GM21825 (cell line): ENCODE data around the gene RPS3.
"Not testable (repeated sequence)": the region's sequence is repeated elsewhere in the genome, so short reads cannot be mapped to it uniquely, and the experiment has no call there.

Source experiments
- ATAC-seq: cut with Tn5 transposase; IDR thresholded peaks from one replicate; pipeline ENCODE4 v1.9.1; 2021; ENCODE audit warnings: mild to moderate bottlenecking, moderate library complexity; ENCODE audit not compliant: unreplicated experiment

RPS3 gene

DNA sequence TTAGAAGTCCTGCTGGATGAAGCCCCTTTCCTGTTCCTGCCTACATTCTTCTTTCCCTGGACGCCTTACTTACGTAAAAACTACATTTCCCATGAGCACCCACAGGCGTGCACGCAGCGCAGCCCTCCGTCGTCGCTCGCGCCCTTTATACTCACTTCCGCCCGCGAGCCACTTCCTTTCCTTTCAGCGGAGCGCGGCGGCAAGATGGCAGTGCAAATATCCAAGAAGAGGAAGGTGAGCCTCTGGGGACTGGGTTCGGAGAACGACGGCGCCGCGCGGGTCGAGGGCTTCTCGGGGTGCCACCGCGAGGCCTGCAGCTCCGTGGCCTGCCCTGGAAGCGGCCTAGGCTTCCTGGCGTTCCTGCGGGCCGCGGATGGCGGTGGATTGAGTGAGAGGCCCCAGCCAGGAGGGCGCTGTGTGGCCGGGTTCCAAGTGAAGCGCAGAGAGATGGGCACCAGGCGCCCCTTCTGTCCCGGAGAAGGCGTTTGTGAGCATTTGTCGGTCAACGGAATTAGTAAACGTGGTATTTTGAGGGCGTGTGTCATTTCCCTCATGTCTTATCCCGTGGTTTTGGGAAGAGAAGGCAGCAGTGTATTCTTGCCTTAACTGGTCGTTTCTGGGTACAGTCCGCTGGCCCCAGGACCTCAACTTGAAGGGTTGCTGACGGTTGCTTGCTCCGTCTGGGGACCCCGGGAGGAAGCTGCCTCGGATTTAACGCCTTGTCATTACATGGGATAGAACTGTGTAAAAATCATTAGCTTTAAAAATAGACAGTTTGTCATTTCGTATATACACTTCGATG is at the start of gene RPS3:
Gene RPS3, plus strand, starts transcription at position 175 of the 802 bp plus-strand sequence. Its CDS starts 30 bp downstream, at position 205.
- peak; percentile 86 for ATAC-seq

DNA sequence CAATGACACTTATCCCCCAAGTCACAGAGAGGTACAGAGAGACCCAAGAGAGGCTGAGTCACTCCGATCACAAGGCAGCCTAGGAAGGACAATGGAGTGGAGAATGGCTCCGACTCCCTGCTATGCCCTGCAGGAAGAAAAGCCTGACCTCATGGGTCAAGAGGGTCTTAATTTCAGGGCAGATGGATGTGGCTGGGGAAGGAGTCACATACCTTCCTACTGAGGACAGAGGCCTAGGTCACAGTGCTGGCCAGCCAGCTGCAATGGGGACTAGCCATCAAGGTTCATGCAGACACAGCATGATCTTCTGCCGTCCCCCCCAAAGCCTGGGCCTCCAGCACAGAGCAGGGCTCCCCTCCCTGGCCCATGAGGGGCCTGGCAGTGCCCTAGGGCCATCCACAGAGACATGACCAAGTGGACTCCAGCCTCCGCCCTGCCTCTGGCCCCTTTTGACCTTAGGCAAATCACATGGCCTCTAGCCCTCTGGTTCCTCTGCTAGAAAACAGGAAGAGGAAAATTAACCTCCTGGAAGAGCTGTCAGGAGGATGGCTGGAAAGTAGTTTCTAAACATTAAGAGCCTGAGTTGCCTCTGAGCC is 49.7 kb upstream of the RPS3 start:
- no peak for ATAC-seq

DNA sequence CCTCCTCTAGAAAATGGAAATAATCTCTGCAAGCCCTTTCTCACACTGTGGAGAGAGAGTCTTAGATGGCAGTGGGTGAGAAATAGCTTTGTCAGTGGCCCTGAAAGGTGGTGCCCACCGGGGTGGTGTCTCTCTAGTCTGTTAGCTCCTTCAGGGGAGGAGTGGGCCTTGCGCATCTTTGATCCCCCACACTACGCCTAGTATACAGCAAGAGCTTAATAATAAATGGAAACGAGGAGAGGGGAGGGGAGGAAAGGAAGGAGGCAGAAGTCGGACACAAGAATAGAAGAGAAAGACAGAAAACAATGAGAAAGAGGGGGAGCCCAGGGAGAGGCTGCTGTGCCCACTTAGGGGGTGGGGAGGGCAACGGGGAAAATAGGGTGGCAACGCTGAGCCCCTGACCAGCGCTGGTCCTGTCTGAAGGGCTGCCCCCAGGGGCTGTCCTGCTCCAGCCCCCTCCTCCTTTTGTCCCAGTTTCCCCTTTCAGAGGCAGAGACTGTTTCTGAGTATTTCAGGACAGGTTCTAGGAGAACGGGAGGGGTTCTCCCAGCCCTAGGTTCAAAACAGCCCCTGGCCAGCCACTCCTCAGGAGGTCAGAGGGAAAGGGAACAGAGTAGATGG is 49.1 kb upstream of the RPS3 start:
- ATAC-seq, result no peak

DNA sequence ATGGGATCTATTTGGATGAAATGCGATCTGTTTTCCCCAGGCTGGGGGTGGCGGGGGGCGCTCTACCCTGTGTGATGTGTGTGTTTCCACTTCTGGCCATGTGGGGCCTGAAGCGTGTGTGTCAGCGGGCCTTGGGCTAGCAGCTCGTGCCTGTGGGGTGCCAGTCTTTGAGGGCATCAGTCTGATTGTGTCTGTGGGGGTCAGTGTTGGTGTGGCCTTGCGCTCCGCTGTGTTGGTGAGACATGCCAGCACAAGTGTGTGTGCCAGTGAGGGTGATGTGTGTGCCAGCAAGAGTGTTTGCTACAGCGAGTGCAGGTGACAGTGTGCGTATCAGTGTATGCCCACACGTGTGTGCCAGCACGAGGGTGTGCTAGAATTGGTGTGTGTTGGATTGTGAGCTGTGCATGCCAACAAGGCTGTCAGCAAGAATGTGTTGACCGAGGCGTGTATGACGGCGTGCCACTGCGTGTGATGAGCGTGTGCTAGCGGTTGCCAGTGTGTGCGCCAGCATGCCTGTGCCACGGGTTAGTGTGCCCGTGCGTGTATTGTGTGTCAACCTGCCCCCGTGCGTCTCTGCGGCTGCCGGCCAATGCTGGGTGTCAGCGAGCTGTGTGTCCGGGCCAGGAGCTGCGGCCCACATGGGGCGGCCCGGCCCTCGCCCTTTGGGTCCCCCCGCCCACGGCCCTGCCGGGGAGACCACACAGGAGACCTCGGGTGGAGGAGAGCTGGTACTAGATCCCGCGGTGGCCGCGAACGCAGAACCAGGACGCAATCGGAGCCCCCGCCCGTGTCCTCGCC is 48.4 kb upstream of the RPS3 start:
- ATAC-seq, result no peak

DNA sequence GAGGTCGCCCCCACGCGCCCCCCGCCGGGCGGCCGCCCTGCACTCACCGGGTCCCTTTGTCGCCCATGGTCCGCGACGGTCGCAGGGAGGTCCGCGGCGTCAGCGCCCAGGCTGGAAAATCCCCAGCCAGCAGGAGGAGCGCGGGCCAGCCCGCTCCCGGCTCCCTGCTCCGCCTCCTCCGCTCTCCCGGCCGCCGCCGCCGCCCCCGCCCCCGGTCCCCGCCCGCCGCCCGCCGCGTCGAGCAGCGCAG is 47.9 kb upstream of the RPS3 start, which contains the start of gene ARRB1:
Gene ARRB1, minus strand, starts transcription at position 121 of the 250 bp plus-strand sequence. Its CDS starts 54 bp downstream, at position 67.
- ATAC-seq, result no peak

DNA sequence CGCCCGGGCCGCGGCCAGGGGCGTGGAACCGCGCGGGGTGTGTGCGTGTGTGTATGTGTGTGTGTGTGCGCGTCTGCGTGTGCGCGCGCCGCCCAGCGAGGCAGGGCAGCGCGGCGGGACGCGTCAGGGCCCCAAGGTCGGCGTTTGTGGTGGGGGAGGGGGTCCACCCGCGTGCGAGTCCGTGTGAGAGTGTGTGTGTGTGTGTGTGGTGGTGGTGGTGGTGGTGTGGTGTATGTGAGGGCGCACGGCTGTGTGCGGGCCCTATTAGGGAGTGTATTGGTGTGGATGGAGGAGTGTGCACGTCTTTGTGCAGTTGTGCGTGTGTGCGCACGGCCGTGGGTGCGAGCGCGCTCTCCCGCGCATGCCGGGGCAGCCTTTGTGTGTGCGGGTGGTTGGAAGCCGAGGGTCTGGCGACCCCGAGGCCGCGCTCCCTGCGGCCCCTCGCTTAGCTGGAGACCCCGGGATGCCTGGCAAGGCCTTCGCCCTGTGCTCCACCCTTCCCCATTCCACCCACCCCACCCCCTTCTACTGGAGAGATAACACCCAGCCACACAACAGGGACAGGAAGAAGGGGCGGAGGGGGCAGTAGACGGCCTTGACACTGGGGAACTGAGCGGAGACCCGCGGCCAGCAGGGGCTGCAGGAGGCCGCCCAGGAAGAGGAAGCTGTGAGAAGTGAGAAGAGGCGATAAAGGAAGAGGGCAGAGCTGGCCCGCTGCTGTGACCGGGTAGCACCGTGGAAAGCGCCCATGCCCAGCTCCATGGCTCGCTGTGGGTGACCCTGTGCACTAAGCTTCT is 47.3 kb upstream of the RPS3 start:
- ATAC-seq, result no peak

DNA sequence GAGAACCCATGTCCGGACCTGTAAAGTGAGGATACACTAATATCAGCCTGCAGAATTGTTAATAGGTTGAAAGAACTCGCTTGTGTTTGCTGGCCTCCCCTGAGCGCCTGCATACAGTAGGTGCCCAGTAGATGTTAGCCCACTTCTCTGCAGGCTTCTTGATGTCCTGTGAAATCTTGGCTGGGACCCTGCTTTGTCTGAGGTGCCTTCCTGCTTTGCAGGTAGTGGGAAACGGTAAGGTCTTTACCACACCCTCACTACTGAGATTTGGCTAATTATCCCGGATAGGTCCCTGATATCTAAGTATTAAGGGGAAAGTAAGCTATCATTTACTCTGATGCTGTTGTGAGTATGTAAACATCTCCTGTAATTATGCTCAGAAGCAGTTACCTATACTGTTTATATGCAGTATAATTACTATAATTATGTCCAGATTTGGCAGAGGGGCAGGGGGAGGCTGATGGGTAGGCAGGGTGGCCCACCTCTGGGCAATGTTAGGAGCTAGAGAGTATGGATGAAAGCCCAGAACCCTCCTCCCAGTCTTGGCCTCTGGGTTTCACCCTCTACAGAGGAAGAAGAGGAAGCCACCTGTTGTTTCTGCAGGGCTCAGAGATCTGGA is 46.6 kb upstream of the RPS3 start:
- ATAC-seq, result no peak

DNA sequence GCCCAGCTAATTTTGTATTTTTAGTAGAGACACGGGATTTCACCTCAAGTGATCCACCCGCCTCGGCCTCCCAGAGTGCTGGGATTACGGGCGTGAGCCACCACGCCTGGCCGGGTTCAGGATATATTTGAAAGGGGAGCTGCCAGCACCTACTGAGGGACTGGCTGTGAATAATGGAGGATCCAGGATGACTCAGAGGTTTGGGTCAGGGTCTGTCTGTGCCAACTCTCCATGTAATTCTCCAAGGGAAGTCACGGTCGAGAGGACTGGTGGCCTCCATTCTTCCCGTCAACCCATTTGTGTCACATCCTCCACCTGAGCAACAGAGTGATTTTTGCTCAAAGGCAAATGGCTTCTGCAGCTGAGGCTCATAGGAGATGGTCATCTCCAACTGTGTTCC is 44.3 kb upstream of the RPS3 start:
- no peak for ATAC-seq

DNA sequence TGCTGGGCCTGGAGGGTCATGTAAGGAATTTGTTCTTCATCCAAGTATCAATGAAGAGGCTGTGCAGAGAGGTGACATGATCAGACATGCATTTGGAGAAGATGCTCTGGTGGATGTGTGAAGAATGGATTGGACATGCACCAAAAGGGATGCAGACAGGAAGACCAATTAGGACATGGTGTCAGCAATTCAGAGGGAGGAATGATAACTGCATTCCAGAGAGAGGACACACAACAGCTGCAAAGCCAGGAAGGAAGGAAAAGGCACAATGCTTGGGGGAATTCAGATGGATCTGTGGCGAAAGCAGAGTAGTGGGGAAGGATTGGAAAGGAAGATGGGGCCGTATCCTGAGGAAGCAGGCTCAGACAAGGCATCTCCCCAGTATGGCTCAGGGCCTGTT is 42.7 kb upstream of the RPS3 start:
- no peak for ATAC-seq

DNA sequence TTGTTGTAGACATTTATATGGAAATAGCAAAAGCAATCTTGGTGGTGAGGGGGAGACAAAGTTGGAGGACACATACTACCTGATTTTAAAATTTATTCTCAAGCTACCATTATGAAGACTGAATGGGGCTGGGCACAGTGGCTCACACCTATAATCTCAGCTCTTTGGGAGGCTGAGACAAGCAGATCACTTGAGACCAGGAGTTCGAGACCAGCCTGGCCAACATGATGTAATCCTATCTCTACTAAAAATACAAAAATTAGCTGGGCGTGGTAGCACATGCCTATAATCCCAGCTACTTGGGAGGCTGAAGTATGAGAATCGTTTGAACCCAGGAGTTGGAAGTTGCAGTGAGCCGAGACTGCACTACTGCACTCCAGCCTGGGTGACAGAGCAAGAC is 37.0 kb upstream of the RPS3 start:
- ATAC-seq, result not testable (repeated sequence)

DNA sequence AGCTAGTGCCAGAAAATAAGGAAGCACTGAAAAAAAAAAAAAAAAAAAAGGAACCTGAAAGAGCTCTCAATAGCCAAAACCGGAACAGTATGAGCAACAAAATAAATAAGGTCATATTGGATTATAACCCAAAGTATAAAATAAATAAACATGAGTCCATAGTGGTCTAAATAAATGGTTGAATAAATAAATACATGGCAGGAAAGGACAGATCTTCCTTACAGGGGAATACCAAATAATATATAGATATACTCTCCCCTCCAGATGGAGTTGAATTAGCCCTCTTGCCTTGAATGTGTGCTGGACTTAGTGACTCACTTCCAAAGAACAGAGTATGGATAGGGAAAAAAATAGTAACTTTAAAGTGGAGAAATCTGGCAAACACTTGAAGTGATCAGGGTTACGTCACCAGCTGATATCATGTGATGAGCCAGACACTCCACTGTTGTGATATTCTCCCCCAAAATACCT is 33.6 kb upstream of the RPS3 start:
- no peak for ATAC-seq

DNA sequence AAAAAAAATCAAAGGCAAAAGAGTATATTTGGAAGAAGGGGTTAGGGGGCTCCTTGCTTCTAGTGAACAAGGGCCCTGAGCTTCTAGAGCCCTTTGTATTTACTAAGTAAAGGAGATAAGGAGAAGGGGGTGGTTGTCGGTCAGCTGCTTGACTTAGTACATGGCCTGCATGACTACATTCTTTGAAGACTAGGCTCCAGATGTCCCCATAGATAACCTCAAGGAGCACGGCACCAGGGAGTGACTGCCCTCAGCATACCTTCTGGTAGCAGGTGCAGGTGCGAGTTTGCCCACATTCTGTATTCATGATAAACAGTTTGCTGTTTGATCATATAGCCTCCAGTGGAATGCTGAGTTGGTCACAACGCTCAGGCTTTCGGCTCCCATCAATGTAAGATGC is 32.5 kb upstream of the RPS3 start:
- ATAC-seq, result not testable (repeated sequence)

DNA sequence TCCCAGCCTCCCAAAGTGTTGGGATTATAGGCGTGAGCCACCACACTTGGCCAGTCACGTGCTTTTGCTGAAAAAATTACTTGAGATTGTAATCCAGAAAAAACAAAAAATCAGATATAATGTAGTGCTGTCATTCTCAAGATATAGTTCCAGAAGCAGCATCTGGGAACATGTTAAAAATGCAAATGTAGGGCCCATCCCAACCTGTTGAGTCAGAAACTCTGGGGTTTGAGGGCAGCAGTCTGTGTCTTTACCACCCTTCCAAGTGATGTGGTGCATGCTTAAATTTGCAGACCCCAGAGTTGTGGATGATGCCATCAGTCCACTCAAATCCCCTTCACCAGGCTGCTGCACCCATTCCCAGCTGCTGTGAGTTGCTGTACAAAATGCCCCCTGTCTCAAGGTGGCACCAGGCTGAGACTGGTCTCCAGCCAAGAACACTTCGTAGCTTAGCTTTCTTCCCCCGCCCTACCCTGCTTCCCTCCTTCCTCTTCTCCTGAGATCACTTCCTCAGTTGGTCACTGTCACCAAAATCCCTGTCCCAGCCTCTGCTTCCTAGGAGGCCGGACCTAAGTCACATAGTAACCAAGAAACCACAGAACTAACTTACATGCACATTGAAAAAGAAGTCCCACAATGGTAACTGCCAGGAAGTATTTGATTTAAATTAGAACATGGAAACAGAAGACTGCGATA is 29.6 kb upstream of the RPS3 start:
- ATAC-seq, result no peak

DNA sequence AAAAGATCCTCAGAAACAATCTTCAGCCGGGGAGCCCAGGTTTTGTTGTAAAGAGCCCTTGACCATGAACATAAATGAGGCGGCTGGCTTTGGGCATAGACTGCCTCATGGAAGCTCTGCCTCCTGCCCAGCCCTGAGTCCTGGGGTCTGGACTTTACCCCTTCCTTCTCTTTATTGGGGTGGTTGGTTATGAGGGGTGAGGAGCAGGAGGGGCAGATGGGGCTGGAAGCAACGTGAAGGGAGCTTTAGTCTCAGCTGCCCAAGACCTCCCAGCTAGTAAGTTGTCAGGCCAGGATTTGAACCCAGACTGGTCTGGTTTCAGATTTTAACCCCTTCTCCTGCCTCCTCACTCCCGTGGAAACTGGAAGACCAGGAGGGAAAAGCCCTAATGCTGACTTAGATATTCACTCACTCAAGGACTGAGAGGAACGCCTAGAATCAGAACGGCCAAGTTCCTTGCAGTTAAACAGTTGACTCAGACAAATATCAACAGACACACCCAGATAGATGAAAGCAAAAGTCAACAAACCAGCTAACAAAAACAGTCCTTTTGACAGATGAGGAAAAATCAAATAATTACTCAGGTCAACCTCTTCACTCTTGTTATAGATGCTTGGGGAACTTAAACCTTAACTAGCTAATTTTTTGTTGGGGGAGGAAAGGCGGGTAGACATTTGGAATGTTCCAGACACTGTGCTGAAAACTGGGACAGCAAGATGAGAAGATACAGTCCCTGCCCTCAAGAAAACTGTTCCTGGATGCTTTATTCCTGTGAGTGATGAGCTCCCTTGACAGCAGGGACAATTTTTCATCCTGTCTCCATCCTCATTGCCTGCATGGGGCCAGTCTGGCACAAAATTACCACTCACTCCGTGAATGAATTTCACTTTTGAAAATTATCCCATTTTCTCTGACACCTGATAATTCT is 27.1 kb upstream of the RPS3 start:
- no peak for ATAC-seq

DNA sequence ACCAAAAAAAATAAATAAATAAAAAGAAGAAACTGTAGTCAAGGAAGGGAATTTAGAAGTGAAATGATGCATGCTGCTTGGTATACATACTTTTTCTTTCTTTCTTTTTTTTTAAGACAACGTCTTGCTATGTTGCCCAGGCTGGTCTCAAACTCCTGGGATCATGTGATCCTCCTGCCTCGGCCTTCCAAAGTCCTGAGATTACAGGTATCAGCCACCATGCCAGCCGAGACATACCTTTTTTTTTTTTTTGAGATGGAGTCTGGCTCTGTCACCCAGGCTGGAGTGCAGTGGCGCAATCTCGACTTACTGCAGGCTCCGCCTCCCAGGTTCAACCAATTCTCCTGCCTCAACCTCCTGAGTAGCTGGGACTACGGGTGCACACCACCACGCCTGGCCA is 26.1 kb upstream of the RPS3 start:
- no peak for ATAC-seq

DNA sequence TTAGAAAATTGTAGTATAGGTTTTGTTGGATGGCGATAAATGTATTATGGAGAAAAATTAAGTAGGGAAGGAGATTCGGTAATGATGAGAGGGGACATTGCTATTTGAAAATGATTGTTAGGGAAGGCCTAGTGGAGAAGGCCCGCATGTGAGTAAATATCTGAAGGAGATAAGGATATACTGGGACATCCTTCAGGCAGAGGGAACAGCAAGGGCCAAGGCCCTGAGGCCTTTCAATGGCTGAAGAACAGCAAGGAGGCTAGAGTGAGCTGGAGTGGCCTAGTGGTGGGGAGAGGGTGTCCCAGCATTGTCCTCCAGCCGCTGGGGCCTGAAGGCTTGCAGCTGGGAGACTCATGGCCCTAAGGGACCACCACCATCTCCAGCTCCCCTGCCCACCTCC is 24.7 kb upstream of the RPS3 start:
- ATAC-seq, result no peak

DNA sequence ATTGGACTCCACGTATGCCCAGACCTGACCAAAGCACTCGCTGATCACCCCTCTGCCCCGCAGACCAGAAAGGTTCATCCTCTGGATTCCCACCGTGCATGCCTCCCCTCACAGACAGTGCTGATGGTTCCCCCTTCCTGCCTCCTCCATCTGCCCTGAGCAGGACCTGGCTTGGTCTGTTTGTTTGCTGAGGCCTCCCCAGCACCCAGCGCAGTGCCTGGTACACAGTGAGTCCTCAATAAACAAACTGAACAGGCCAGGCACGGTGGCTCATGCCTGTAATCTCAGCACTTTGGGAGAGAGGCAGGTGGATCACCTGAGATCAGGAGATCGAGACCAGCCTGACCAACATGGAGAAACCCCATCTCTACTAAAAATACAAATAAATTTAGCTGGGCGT is 23.7 kb upstream of the RPS3 start:
- ATAC-seq, result no peak

DNA sequence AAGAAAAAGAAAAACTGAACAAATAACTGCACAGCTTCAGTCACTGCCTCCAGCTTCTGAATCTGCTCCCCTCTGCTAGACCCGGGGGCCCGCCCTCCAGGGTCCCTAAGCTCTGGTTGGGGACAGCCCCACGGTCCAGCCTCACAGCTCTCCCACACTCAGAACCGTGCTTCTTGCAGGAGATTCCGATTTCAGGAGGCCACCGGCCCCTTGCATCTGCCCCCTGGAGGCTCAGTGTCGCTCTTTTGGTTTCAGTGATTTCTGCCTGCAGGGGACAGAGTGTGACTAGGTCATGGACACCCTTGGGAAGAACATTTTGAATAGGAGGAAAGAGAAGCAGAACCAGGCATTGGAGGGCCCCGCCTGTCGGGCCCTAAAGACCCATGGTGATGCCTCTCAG is 23.1 kb upstream of the RPS3 start:
- ATAC-seq, result no peak

DNA sequence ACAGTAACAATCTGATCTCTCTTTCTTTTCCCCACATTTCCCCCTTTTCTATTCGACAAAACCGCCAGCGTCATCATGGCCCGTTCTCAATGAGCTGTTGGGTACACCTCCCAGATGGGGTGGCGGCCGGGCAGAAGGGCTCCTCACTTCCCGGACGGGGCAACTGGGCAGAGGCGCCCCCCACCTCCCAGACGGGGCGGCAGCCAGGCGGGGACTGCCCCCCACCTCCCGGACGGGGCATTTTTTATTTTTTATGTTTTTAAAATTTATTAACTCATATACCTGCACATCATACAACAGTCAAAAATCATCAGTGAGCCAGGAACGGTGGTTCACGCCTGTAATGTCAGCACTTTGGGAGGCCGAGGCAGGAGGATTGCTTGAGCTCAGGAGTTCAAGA is 20.5 kb upstream of the RPS3 start:
- not testable (repeated sequence) for ATAC-seq
